ENCODE results near the gene HOPX. TPM values are rescaled to one million over a fixed set of nuclear protein-coding genes. Genes with fewer than 3 reads are reported as not detected.

HOPX gene
- total RNA-seq, 2 donors from 2014 or later = 1.6 TPM; not detected in 1

GRCh38 chr4:56650262-56651055 lies 30.6 kb downstream of the HOPX start:
- TF ChIP-seq POLR2A (IDR thresholded peaks at IDR 0.05) (no peak), CTCF (IDR thresholded peaks at IDR 0.05) (no peak)
- DNase-seq (no peak), ATAC-seq (no peak)
- H3K4me1 ChIP-seq = peaks cover 7% of the 10 kb centered on the region
- 47 to 63% methylated on average over 6 of the region's 6 CpGs for WGBS, 2 donors
- no peaks in the 10 kb centered on the region for H3K36me3 ChIP-seq (replicated peaks in 1 of 2; ENCODE audit: insufficient read depth in 1 of 2, low read depth in 2 of 2)
- no peaks in the 10 kb centered on the region for H3K27me3 ChIP-seq
- H3K9me3 ChIP-seq = peaks cover 0 to 3% (median 0%) of the 10 kb centered on the region in 3 donors
- intact Hi-C loops (cut with DNase I) = no loop called here
- no peak overlapping the region for H3K4me3 ChIP-seq
- no peak overlapping the region for H3K27ac ChIP-seq

GRCh38 chr4:56649445-56650261 lies 31.4 kb downstream of the HOPX start:
- no peaks in the 10 kb centered on the region for H3K36me3 ChIP-seq (replicated peaks in 1 of 2; ENCODE audit: insufficient read depth in 1 of 2, low read depth in 2 of 2)
- H3K27me3 ChIP-seq = no peaks in the 10 kb centered on the region
- ATAC-seq (no peak), DNase-seq (no peak)
- intact Hi-C loops (cut with DNase I) = no loop called here
- H3K27ac ChIP-seq = no peak overlapping the region
- no peaks in the 10 kb centered on the region for H3K4me1 ChIP-seq
- peaks cover 0 to 3% (median 0%) of the 10 kb centered on the region in 3 donors for H3K9me3 ChIP-seq
- WGBS, 2 donors = 68 to 69% methylated on average over 5 of the region's 5 CpGs
- TF ChIP-seq POLR2A (IDR thresholded peaks at IDR 0.05) (no peak), CTCF (IDR thresholded peaks at IDR 0.05) (no peak)
- H3K4me3 ChIP-seq = no peak overlapping the region

GRCh38 chr4:56648824-56649151 lies 32.3 kb downstream of the HOPX start:
- no peak for TF ChIP-seq POLR2A (IDR thresholded peaks at IDR 0.05)
- TF ChIP-seq CTCF (IDR thresholded peaks at IDR 0.05) = no peak
- DNase-seq = no peak
- no peak overlapping the region for H3K4me3 ChIP-seq
- H3K36me3 ChIP-seq (replicated peaks in 1 of 2; ENCODE audit: insufficient read depth in 1 of 2, low read depth in 2 of 2) = no peaks in the 10 kb centered on the region
- H3K27me3 ChIP-seq = no peaks in the 10 kb centered on the region
- intact Hi-C loops (cut with DNase I) = no loop called here
- no peak for ATAC-seq
- H3K4me1 ChIP-seq = no peaks in the 10 kb centered on the region
- no peak overlapping the region for H3K27ac ChIP-seq
- peaks cover 0 to 3% (median 0%) of the 10 kb centered on the region in 3 donors for H3K9me3 ChIP-seq

GRCh38 chr4:56648021-56648823 lies 32.9 kb downstream of the HOPX start:
- 77 to 81% methylated on average over 5 of the region's 5 CpGs for WGBS, 2 donors
- H3K27me3 ChIP-seq = no peaks in the 10 kb centered on the region
- intact Hi-C loops (cut with DNase I) = no loop called here

More at GRCh38 chr4:56648021-56648823, 32.9 kb downstream of the HOPX start:
- H3K27ac ChIP-seq = no peak overlapping the region
- ATAC-seq = no peak
- no peak overlapping the region for H3K4me3 ChIP-seq
- TF ChIP-seq CTCF (IDR thresholded peaks at IDR 0.05) (no peak), POLR2A (IDR thresholded peaks at IDR 0.05) (no peak)
- H3K9me3 ChIP-seq = peaks cover 0 to 3% (median 0%) of the 10 kb centered on the region in 3 donors
- H3K4me1 ChIP-seq = no peaks in the 10 kb centered on the region
- no peaks in the 10 kb centered on the region for H3K36me3 ChIP-seq (replicated peaks in 1 of 2; ENCODE audit: insufficient read depth in 1 of 2, low read depth in 2 of 2)
- DNase-seq = no peak
